HFF-Myc (cell line): Measurements from ENCODE around the gene ANGPTL2.

Experiments
- DNase-seq: peaks from one replicate; pipeline ENCODE4 v3.0.0-alpha.2; 2011; ENCODE audit warnings: low read depth; ENCODE audit errors: extremely low read depth
- H3K4me3 ChIP-seq: replicated peaks from 2 replicates; pipeline ENCODE4 v1.5.1; 2011; ENCODE audit warnings: low read depth, mild to moderate bottlenecking, control low read depth, low read length
- TF ChIP-seq, protein P1 (sequence below): IDR thresholded peaks from 2 replicates; pipeline ENCODE4 v1.5.1; 2012; ENCODE audit warnings: mild to moderate bottlenecking, low read depth, low read length, control low read depth; ENCODE audit errors: missing control alignments

The ANGPTL2 gene

DNA sequence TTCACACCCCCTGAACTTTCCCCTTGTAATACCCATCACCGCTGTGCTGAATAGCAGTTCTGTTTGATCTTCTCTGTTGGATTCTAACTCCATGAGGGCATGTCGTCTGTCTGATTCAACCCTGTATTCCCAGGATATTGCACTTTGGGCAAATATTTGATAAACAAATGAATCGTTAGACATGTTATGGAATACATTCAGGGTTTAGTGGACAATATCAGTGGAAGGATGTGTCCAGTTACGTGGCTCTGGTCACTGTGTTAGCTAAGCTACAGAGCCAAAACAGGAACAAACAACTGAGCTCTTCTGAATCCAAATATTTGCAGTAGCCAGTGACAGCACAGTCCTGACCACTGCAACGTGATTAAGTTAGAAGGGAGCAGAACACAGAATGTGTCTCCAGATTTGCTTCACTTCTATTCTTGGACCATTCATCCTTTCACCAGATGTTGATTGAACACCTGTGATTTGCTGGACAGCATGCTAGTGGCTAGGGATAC lies 13.2 kb downstream of the ANGPTL2 start:
- H3K4me3 ChIP-seq = no peak overlapping the region
- TF ChIP-seq, protein P1, sequence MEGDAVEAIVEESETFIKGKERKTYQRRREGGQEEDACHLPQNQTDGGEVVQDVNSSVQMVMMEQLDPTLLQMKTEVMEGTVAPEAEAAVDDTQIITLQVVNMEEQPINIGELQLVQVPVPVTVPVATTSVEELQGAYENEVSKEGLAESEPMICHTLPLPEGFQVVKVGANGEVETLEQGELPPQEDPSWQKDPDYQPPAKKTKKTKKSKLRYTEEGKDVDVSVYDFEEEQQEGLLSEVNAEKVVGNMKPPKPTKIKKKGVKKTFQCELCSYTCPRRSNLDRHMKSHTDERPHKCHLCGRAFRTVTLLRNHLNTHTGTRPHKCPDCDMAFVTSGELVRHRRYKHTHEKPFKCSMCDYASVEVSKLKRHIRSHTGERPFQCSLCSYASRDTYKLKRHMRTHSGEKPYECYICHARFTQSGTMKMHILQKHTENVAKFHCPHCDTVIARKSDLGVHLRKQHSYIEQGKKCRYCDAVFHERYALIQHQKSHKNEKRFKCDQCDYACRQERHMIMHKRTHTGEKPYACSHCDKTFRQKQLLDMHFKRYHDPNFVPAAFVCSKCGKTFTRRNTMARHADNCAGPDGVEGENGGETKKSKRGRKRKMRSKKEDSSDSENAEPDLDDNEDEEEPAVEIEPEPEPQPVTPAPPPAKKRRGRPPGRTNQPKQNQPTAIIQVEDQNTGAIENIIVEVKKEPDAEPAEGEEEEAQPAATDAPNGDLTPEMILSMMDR = no peak
- DNase-seq = no peak

DNA sequence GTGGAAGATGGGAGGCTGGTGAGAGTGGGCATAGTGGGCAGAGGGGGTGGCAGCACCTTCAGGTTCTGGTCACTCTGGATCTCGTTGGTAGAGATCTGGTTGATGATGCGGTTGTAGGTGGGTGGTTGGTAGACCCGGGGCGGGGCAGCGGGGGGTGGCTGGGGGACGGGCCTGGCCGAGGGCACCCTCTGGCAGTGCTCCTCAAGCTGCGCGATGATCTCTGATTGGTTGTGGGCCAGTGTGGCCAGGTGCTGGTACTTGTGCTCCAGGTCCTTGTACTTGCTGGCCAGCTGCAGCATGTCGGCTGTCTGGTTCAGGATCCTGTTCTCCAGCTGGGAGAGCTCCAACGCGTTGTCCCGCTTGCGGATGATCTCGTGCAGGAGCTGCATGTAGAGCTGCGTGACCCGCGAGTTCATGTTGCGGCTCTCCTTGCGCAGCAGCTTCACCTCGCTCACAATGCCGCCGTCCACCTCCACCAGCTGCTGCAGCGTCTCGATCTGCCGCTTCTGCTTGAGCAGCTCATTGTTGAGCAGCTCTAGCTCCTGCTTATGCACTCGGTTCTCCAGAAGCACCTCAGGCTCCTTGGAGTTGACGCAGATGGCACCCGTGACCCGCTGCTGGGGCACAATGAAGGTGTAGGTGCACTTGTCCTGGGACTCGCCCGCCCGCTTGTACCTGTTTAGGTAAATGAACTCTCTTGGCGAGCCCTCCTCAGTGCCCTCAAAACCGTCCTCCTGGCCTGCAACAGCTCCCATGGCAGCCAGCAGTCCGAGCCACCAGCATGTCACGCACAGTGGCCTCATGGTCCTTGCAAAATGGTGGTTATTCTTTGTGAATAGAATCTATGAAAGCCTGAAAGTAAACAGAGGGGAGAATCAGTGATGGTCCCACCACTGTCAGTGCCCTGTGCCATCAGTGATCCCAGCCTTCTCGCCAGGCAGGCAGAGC lies 14.2 kb downstream of the ANGPTL2 start:
- no peak overlapping the region for H3K4me3 ChIP-seq
- TF ChIP-seq, protein P1 = no peak
- DNase-seq = no peak

DNA sequence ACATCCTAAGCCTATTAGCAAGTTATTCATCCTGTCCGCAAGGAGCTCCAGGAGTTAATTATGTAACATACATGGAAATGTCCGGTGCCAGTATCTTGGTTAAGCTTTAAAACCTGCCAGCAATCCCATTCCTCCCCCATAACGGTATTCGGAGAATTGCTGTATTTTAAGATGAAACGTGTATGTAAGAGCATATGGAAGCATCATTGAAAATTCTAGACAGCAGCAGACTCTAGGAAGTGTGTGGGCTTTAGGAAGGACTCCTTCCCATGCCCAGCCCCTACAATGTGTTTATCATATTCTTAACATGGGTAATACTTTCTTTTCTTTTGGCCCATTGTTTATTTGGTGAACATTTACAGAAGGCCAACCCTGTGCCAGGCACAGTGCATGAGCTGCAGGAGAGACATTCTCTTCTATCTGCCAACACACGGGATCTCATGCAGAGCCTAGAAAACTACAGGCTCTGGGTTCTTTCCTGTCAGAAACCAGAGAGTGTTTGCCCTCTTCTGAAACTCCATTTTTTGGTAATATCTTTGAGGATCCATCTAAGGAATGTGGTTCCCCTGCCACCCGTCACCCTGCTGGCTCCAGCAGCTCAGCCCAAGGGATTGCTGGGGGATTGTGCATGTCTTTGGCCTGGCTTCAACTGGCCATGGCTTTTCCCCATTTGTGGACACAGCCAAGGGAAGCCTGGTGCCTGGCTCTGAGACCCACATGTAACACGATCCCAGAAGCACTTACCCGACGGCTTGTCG lies 15.1 kb downstream of the ANGPTL2 start:
- DNase-seq = no peak
- H3K4me3 ChIP-seq = no peak overlapping the region
- TF ChIP-seq, protein P1 = no peak

DNA sequence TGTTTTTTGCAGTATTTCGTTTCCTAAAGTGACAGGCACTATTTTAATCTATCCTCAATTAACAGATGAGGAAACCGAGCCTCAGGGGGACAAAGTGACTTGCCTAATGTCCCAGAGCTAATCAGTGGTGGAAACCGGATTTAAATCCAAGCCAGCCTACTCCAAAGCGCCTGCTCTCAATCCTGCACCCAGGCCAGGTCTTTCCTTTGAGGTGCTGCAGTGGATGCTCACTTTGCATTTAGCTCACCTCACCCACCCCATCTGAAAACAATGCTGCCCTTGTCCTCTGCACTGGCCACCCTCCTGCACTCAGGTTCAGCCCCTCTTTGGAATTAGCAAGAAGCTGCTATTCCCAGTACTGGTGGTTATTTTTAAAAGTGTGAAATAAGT lies 16.0 kb downstream of the ANGPTL2 start:
- DNase-seq = no peak
- TF ChIP-seq, protein P1 = no peak
- no peak overlapping the region for H3K4me3 ChIP-seq

DNA sequence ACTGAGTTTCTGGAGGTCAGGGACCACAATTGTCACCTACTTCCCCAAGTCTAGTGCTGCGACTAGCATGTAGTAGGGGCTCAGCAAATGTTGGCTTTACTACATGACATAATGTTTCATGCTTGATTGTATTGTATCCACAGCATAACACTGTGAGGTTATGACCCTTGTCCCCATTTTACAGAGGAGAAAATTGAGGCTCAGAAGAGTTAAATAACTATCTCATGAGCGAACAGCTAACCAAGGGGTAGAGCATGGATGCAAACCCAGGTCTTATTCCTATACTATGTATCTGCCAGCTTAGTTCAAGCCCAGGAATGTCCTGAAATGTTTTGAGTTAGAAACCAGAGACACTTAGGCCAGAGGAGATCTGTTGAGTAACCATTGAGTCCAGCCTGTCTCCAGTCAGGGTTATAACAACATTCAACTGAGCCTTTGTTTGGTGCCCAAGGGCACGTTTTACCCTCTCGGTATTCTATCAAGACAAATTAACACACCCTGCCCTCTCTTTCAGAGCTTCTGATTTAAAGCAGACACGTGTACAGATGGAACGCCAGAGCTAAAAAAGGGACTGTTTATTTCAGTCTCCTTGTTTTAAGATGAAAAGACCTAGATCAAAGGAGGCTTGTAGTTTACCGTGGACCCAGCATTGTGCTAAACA lies 16.5 kb downstream of the ANGPTL2 start:
- H3K4me3 ChIP-seq = no peak overlapping the region
- TF ChIP-seq, protein P1 = no peak
- DNase-seq = no peak

DNA sequence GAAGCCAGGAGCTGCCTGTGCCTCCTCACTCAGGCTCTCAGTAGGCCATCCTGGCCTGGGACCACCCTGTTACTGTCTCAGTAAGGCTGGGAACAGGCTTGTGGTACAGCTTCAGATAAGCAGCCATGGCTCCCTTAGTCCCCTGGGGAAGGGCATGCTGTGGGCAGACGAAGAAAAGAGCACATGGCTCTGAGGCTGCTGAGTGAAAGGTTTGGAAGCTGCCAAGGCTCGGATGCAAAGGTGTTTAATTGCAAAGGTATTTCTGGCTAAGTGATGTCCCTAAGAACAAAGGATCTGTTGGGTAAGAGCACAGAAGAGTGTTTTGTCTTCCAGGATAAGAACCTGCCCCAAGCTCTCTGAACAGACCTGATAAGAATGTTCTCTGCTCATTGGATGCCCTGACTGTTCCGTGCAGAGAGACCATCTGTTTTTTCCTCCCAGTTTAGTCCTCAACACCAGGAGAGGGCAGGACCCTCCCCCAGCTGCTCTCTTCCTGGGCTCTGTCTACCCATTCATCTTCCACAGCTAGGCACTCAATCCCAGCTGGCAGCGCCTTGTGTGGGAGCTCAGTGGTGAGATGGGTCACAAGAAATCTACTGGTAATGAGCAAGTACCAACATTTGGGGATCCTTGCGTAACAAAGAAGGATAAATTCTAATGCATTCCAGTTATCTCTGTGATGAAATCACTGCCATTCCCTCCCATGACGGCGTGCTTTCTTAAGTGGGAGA lies 17.7 kb downstream of the ANGPTL2 start:
- H3K4me3 ChIP-seq = no peak overlapping the region
- DNase-seq = no peak
- TF ChIP-seq, protein P1 = no peak
